AG04449 (cell line): ENCODE measurements around the gene SLC7A1.

Experiments
- CTCF ChIA-PET: fragments of 350-600 bp; formaldehyde crosslinking; extraction: SDS; loops from one replicate; lab custom pipeline; 2021; ENCODE audit warnings: antibody characterized with exemption; lab: Yijun Ruan, JAX
- POLR2A ChIA-PET: fragments of 400-600, 350-600 bp; formaldehyde crosslinking; extraction: SDS; loops from one replicate; lab custom pipeline; 2020; ENCODE audit warnings: antibody characterized with exemption, inconsistent platforms; lab: Yijun Ruan, JAX
- DNase-seq: peaks from one replicate; pipeline ENCODE4 v3.0.0-alpha.2; 2010; ENCODE audit warnings: low read depth, low spot score
- H3K4me3 ChIP-seq: 2 replicates; pipeline ENCODE4 v1.5.1; 2011; ENCODE audit warnings: low read depth, mild to moderate bottlenecking, control low read depth, low read length
- TF ChIP-seq, protein P1 (sequence below): IDR thresholded peaks from one replicate; pipeline ENCODE4 v1.5.1; 2011; ENCODE audit warnings: mild to moderate bottlenecking, moderate library complexity, low read length, control low read depth, inconsistent platforms; ENCODE audit not compliant: insufficient read depth; ENCODE audit errors: missing control alignments

Gene SLC7A1

DNA sequence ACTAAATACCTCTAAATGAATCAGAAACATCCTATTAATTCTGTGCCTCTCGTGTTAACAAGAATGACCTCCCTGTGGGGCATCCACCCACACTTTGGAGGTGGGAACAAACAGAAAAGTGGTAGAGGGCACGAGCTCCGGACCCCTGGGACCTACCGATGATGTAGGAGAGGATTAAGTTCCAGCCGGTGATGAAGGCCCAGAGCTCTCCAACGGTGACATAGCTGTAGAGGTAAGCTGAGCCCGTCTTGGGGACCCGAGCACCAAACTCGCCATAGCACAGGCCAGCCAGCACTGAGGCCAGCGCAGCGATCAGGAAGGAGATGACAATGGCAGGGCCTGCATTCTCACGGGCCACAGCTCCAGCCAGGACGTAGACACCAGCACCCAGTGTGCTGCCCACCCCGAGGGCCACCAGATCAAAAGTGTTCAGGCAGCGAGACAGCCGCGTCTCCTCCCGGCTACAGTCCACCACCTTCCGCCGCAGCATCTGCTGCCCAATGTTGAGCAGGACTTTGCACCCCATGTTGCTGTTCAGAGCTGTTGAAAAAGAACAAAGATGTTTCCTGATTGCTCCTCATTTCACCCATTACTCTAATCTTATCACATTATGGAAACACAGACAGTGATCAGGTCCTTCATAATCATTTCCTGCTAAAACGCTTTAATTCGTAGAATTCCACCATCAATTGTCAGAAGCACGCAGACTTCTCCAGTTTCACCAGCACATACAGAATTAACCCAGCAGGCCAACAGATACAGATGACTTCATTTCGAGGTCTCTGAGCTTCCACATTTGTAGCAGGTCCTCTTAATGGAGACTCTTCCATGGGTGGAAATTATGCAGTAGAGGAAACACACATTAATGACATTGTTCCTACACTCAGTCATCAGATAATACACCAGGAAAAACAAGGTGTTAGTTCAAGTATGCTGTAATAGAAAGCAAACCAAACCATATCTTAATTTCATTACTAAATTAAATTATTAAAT lies 59.5 kb downstream of the SLC7A1 start:
- ChIA-PET POLR2A (no interaction called here), CTCF (interaction anchor here (3.8 kb wide), 1 partner anchor 28 kb away, joined by 13 read pairs; no protein-coding TSS in a partner anchor)
- H3K4me3 ChIP-seq, result no peak overlapping the region
- TF ChIP-seq, protein P1, sequence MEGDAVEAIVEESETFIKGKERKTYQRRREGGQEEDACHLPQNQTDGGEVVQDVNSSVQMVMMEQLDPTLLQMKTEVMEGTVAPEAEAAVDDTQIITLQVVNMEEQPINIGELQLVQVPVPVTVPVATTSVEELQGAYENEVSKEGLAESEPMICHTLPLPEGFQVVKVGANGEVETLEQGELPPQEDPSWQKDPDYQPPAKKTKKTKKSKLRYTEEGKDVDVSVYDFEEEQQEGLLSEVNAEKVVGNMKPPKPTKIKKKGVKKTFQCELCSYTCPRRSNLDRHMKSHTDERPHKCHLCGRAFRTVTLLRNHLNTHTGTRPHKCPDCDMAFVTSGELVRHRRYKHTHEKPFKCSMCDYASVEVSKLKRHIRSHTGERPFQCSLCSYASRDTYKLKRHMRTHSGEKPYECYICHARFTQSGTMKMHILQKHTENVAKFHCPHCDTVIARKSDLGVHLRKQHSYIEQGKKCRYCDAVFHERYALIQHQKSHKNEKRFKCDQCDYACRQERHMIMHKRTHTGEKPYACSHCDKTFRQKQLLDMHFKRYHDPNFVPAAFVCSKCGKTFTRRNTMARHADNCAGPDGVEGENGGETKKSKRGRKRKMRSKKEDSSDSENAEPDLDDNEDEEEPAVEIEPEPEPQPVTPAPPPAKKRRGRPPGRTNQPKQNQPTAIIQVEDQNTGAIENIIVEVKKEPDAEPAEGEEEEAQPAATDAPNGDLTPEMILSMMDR, result no peak
- DNase-seq, result no peak

DNA sequence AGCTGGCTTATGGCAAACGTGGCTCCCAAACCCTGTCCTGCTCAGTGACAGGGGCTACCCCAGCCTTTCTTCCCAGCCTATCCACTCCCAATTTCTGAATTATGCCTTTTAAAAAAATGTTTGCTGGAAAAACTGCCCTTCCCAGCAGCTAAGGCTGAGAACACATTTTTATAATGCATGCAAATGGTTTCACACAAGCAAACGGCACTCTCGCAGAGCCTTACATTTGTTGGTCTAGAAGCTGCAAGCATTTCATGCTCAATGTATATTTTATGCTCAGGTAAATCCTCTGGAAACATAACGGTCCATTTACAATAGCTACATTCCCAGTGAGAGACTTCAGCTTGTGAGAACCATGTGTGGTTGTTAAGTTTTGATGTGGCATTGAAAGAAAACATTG lies 61.4 kb downstream of the SLC7A1 start:
- no peak overlapping the region for H3K4me3 ChIP-seq
- POLR2A ChIA-PET, result no interaction called here
- no peak for DNase-seq
- CTCF ChIA-PET, result interaction anchor here (0.9 to 1.2 kb wide), 2 partner anchors 11 to 26 kb away, joined by 3 read pairs; no protein-coding TSS in a partner anchor
- TF ChIP-seq, protein P1, result no peak

DNA sequence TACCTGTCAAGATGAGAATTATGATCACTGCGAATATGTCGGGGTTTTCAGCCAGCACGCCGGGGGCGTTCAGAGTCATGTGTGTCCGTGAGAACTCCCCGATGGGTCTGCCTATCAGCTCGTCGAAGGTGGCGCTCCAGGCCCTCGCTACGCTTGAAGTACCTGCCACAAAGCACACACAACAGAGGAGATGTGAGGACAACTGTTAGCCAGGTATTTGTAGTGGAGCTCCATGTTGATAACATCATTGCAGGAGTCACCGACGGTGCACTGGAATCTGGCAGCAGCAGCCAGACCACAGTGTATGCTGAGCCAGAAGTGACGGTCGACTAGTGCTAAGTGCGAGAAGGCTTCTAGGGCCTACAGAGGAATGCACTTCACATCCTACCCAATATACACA lies 62.7 kb downstream of the SLC7A1 start:
- CTCF ChIA-PET, result interaction anchor here (1.1 to 1.3 kb wide), 3 partner anchors 10 to 626 kb away, joined by 3 read pairs; no protein-coding TSS in a partner anchor
- no peak overlapping the region for H3K4me3 ChIP-seq

DNA sequence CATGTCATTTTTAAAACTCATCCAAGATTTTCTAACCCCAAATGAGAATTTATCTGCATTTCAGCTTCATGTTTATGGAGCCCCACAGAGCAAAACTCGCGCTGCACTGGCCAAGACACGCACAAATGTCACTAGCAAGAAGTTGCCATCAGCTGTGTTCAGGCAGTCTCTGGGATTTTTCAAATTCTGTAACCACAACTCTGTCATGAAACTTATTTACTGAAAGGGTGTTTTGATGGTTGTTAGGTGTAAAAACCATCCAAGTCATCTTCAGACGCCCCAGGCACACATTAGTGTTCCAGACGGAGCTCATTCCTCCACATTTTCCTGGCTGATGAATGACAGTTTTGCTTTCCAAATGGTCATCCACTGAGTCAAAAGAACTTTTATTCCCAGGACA lies 63.4 kb downstream of the SLC7A1 start:
- DNase-seq, result no peak
- ChIA-PET CTCF (interaction anchor here (1.1 to 1.3 kb wide), 3 partner anchors 10 to 626 kb away, joined by 3 read pairs; no protein-coding TSS in a partner anchor), POLR2A (no interaction called here)
- H3K4me3 ChIP-seq, result no peak overlapping the region
- TF ChIP-seq, protein P1, result no peak

More for the DNA sequence above, 62.7 kb downstream of the SLC7A1 start:
- no peak for DNase-seq
- TF ChIP-seq, protein P1, result no peak
- POLR2A ChIA-PET, result no interaction called here

DNA sequence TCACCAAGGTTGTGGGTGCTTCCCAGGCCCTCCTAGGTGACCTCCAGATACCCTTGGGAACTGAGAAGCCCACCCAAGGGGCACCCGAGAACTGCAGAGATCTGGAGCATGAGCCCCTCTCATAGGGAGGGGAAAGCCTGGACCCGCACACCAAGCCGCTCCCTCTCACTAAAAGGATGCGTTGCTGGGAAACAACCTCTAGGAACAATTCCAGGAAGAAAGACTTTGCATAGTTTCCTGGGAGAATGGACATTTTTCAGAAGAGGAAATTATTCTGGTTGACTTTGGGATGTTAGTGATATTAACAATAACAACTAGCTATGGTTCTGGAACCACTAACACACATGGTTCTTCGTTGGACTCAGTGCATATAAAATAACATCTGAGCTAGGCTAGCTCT lies 64.6 kb downstream of the SLC7A1 start:
- TF ChIP-seq, protein P1, result no peak
- DNase-seq, result no peak
- no peak overlapping the region for H3K4me3 ChIP-seq
- ChIA-PET CTCF (no interaction called here), POLR2A (no interaction called here)

DNA sequence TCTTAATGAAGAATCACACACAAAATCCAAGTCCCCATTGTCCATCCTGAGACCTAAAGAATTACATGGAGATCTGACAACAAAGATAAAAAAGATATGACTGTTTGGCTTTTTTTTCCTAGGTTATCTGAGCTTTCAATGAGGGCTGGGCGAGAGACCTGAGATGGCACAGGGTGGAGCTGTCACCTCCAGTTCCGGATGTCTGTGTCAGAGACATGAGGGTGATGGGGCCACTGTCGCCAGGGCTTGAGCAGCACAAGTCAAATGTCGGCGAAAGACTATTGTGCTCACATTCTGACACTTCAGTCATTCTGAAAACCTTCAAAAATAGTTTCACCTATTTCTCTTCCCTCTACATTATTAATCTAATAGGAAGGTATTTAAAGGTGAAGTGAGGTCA lies 65.7 kb downstream of the SLC7A1 start:
- ChIA-PET CTCF (interaction anchor here (0.6 to 2.5 kb wide), 2 partner anchors 22 to 408 kb away, joined by 3 to 10 read pairs; no protein-coding TSS in a partner anchor), POLR2A (no interaction called here)
- TF ChIP-seq, protein P1, result no peak
- DNase-seq, result no peak
- no peak overlapping the region for H3K4me3 ChIP-seq
